Brain microvascular endothelial cell (primary cell): Measurements from ENCODE around the gene ALDH1A2.

ENCODE experiments used
- DNase-seq: peaks from one replicate; pipeline ENCODE4 v3.0.0-alpha.2; 2020
- H3K27ac ChIP-seq: fragments of 250-450 bp; sonication (Bioruptor Pico); 2 replicates; pipeline ENCODE4 v1.5.1; 2020; ENCODE audit warnings: mild to moderate bottlenecking, moderate library complexity
- H3K27me3 ChIP-seq: fragments of 250-450 bp; sonication (Bioruptor Pico); replicated peaks from 2 replicates; pipeline ENCODE4 v1.5.1; 2020; ENCODE audit warnings: mild to moderate bottlenecking
- H3K36me3 ChIP-seq: fragments of 250-450 bp; sonication (Bioruptor Pico); replicated peaks from 2 replicates; pipeline ENCODE4 v1.5.1; 2020; ENCODE audit warnings: mild to moderate bottlenecking
- H3K4me3 ChIP-seq: 2 replicates; pipeline ENCODE4 v1.5.1; 2011; ENCODE audit warnings: low read depth, mild to moderate bottlenecking, control low read depth, low read length, moderate library complexity
- in situ Hi-C: cut with HindIII; loops from 2 replicates; pipeline ENCODE4 v1.10.0; 2017; ENCODE audit warnings: low sequenced_read_pairs, low pct_ligation_motif_present
- TF ChIP-seq, protein P1 (sequence below): IDR thresholded peaks from 2 replicates; pipeline ENCODE4 v1.5.1; 2011; ENCODE audit warnings: low read depth, mild to moderate bottlenecking, moderate library complexity, low read length, control low read depth, inconsistent platforms; ENCODE audit errors: missing control alignments

The ALDH1A2 gene

DNA sequence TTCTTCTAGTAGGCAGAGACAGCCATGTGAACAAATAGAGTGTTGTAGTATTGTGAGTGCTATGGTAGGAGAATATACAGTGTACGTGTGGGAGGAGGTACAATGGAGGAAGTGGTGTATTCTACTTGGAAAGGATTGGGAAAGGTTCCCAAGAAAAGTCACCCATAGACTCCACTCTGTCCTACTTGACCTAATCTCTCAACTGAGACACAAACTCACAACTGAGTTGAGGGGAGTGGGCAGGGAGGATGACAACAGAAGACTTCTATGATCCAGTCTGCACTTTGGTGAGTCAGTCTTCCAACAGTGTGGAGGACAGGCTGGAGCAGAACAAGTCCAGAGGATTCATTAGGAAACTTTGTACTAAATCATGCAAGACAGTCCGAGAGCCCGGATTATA lies 43.9 kb upstream of the ALDH1A2 start:
- DNase-seq = no peak
- H3K4me3 ChIP-seq = no peak overlapping the region
- no peak overlapping the region for H3K27ac ChIP-seq
- H3K36me3 ChIP-seq = no peaks in the 10 kb centered on the region
- in situ Hi-C loops = no loop called here
- H3K27me3 ChIP-seq = peaks cover 13% of the 10 kb centered on the region
- TF ChIP-seq, protein P1, sequence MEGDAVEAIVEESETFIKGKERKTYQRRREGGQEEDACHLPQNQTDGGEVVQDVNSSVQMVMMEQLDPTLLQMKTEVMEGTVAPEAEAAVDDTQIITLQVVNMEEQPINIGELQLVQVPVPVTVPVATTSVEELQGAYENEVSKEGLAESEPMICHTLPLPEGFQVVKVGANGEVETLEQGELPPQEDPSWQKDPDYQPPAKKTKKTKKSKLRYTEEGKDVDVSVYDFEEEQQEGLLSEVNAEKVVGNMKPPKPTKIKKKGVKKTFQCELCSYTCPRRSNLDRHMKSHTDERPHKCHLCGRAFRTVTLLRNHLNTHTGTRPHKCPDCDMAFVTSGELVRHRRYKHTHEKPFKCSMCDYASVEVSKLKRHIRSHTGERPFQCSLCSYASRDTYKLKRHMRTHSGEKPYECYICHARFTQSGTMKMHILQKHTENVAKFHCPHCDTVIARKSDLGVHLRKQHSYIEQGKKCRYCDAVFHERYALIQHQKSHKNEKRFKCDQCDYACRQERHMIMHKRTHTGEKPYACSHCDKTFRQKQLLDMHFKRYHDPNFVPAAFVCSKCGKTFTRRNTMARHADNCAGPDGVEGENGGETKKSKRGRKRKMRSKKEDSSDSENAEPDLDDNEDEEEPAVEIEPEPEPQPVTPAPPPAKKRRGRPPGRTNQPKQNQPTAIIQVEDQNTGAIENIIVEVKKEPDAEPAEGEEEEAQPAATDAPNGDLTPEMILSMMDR = no peak

DNA sequence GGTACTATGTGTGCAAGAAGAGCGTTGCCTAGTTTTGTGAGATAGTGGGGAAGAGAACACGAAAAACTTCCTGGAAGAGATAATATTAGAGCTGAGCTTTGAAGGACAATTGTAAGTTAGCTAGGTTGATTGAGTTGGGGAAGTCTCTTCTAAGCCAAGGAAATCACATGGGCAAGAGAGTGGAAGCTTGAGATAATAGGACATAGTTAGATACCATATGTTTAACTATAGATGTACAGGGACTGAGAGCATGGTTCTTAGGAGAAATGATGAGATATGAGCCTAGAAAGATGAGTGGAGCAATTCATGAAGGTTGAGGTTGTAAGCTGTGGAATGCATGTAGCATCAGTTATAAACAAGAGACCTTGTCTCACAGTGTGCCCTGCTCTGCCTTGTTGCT lies 42.6 kb upstream of the ALDH1A2 start:
- Histone ChIP-seq H3K36me3 (no peaks in the 10 kb centered on the region), H3K4me3 (no peak overlapping the region), H3K27ac (no peak overlapping the region), H3K27me3 (peaks cover 16% of the 10 kb centered on the region)
- DNase-seq = no peak
- in situ Hi-C loops = no loop called here
- TF ChIP-seq, protein P1 = no peak

GRCh38 chr15:58103482-58103881 lies 38.0 kb upstream of the ALDH1A2 start:
- Histone ChIP-seq H3K36me3 (no peaks in the 10 kb centered on the region), H3K4me3 (no peak overlapping the region), H3K27me3 (peaks cover 11% of the 10 kb centered on the region), H3K27ac (no peak overlapping the region)
- TF ChIP-seq, protein P1 = no peak
- DNase-seq = no peak
- in situ Hi-C loops = no loop called here

DNA sequence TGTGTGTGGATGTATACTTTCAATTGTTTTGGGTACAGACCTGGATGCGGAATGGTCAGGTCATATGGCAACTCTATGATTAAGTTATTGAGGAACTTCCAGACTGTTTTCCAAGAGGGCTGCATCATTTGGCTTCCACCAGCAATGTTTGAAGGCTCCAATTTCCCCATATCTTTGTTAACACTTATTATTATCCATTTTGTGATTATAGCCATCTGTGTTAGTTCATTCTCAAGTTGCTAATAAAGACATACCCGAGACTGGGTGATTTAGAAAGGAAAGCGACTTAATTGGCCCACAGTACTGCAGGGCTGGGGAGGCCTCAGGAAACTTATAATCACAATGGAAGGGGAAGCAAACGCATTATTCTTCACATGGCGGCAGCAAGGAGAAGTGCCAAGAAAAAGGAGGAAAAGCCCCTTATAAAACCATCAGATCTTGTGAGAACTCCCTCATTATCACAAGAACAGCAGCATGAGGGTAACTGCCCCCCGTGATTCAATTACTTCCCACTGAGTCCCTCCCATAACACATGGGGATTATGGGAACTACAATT lies 31.1 kb upstream of the ALDH1A2 start:
- no peak overlapping the region for H3K27ac ChIP-seq
- in situ Hi-C loops = no loop called here
- H3K4me3 ChIP-seq = no peak overlapping the region
- TF ChIP-seq, protein P1 = no peak
- H3K27me3 ChIP-seq = peaks cover 2% of the 10 kb centered on the region
- DNase-seq = no peak
- H3K36me3 ChIP-seq = no peaks in the 10 kb centered on the region

- TF ChIP-seq, protein P1 = no peak
- H3K36me3 ChIP-seq = no peaks in the 10 kb centered on the region
- H3K27me3 ChIP-seq = no peaks in the 10 kb centered on the region
- H3K4me3 ChIP-seq = no peak overlapping the region
- no peak for DNase-seq
- in situ Hi-C loops = no loop called here
- no peak overlapping the region for H3K27ac ChIP-seq
These were observed 29.9 kb upstream of the ALDH1A2 start for GRCh38 chr15:58095415-58095814.

- H3K36me3 ChIP-seq = no peaks in the 10 kb centered on the region
- TF ChIP-seq, protein P1 = no peak
- in situ Hi-C loops = no loop called here
- H3K4me3 ChIP-seq = no peak overlapping the region
- H3K27ac ChIP-seq = no peak overlapping the region
- H3K27me3 ChIP-seq = no peaks in the 10 kb centered on the region
- DNase-seq = no peak
These were observed 22.4 kb upstream of the ALDH1A2 start for GRCh38 chr15:58087871-58088270.
